22Rv1 (cell line): ENCODE measurements around the gene MAFF.
"Not testable (repeated sequence)": the region's sequence is repeated elsewhere in the genome, so short reads cannot be mapped to it uniquely, and the experiment has no call there.

Source experiments
- H3K27ac ChIP-seq: fragments of 450-650 bp; 2 replicates; pipeline ENCODE4 v1.5.1; 2017
- ZFX ChIP-seq: fragments of 450-650 bp; IDR thresholded peaks from 2 replicates; pipeline ENCODE4 v1.6.1; 2017; ENCODE audit warnings: antibody characterized with exemption, borderline replicate concordance
- TF ChIP-seq, protein P1 (sequence below): fragments of 450-650 bp; IDR thresholded peaks from 2 replicates; pipeline ENCODE4 v1.5.1; 2017; ENCODE audit warnings: mild to moderate bottlenecking

MAFF gene

DNA sequence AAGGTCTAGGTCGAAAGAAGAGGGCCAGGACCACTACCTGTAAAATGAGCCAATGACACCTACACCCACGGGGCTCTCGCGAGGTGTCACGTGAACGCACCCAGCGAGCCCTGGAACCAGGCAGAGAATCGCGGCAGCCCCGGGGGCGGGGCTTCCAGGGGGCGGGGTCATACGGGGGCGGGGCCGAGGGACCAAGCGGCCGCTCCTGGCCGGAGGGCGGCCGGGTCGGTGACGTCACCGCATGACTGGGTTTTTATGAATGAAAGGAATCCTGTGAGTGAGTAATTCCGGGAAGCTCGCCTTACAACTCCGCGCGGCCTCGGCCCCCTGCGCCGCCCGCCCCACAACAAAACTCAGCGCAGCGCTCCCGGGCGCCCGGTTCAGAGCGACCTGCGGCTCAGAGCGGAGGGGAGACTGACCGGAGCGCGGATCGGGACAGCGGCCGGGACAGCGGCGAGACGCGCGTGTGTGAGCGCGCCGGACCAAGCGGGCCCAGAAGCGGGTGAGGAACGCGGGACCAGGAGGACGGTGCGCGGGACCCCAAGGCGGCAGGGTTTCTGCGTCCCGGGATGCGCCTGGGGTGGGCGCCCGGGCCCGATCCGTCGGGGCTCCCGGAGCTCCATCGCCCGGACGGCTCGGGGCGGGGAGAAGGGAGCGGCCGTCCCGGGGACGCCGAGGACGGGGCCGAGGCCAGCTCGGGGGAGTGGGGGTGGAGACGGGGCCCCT is at the start of gene MAFF:
MAFF (plus strand) TSS at position 284 of the 726 bp plus-strand sequence. CDS start 11,860 bp downstream, outside the sequence.
- no peak for TF ChIP-seq ZFX
- TF ChIP-seq, protein P1, sequence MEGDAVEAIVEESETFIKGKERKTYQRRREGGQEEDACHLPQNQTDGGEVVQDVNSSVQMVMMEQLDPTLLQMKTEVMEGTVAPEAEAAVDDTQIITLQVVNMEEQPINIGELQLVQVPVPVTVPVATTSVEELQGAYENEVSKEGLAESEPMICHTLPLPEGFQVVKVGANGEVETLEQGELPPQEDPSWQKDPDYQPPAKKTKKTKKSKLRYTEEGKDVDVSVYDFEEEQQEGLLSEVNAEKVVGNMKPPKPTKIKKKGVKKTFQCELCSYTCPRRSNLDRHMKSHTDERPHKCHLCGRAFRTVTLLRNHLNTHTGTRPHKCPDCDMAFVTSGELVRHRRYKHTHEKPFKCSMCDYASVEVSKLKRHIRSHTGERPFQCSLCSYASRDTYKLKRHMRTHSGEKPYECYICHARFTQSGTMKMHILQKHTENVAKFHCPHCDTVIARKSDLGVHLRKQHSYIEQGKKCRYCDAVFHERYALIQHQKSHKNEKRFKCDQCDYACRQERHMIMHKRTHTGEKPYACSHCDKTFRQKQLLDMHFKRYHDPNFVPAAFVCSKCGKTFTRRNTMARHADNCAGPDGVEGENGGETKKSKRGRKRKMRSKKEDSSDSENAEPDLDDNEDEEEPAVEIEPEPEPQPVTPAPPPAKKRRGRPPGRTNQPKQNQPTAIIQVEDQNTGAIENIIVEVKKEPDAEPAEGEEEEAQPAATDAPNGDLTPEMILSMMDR: no peak
- peak within 1 kb of the TSS; percentile 95 for H3K27ac ChIP-seq

- no peak overlapping the region for H3K27ac ChIP-seq
- TF ChIP-seq ZFX: no peak
- TF ChIP-seq, protein P1: no peak
Measured at GRCh38 chr22:38153821-38154562, 47.8 kb upstream of the MAFF start.

DNA sequence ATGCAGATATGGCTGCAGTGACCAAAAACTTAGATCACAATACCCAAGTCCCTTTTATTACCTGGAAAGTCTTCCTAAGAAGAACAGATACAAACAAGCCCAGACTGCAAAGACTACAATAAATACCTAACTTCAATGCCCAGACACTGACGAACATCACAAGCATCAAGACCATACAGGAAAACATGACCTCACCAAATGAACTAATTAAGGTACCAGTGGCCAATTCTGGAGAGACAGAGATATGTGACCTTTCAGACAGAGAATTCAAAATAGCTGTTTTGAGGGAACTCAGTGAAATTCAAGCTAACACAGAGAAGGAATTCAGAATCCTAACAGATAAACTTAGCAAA is 47.3 kb upstream of the MAFF start:
- H3K27ac ChIP-seq: not testable (repeated sequence)

- H3K27ac ChIP-seq: no peak overlapping the region
- TF ChIP-seq, protein P1: no peak
- TF ChIP-seq ZFX: no peak
Measured at GRCh38 chr22:38155703-38156102, 46.1 kb upstream of the MAFF start.

DNA sequence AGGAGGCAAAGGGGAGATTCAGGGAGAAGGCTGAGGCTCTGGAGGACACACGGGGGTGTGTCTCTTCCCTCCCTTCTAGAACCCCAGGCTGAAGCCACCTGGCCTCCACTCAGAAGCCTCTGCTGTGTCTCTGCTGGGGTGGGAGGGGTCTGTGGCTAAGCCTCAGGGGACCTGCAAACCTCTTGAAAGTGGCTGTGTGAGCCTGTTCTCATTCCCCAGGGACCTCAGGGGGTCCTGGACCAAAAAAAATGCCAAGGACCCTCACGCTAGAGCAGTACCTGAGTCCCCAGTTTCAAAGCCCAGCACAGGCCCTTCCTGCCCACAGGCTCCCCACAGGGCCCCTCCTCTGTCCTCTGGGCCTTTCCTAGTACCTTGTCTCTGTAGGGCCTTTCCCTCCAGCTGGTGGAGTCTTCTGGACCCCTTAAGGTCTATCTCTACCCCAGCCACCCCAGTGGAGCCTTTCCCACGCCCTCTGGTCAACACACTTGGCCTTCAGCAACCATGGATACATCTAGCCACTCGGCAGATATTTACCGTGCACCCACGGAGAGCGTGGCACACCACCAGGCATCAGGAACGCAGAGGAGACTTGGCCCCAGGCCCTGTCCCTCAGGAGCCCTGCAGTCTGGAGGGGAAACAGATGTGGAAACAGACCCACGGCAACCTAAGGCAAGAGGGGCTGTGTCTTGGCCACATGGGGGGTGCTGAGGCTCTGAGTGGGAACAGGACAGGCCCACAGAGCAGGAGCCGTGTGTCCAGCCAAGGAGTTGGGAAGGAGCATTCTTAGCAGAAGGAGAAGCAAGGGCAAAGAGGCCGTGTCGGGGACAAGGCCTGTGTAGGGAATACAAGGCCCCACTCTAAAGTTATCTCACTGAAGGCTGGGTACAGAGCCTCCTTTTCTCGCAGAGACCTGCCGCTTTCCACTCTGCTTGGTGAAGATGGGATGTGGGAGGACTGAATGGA is 38.6 kb upstream of the MAFF start:
- no peak for TF ChIP-seq ZFX
- TF ChIP-seq, protein P1: no peak

GRCh38 chr22:38163844-38164550 is 37.8 kb upstream of the MAFF start:
- H3K27ac ChIP-seq: peak overlapping the region; percentile 15; the same call in 1 of the 2 replicates
- TF ChIP-seq, protein P1: no peak
- TF ChIP-seq ZFX: no peak

More for the DNA sequence above, 38.6 kb upstream of the MAFF start:
- 0 out of 2 replicates have a peak overlapping the region, but pooled peaks have one; percentile 15 for H3K27ac ChIP-seq

DNA sequence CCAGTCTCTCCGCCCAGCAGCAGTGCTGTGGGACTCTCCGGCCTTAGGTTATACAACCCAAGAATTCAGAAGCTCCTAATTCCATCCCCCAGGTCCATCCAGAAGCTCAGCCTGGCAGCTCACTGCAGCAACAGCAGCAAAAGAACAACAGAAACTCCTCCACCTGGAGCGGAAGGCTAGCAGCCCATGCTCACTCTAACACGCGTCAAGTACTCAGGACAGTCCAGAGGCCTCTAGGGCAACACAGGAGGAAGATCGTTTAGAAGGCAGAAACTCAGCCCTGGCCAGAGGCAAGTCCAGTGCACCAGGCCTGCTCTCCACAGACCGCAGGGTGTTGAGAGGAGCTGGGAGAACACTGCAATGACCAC is 37.3 kb upstream of the MAFF start:
- peak overlapping the region; percentile 15; the same call in 1 of the 2 replicates for H3K27ac ChIP-seq
- TF ChIP-seq ZFX: no peak
- TF ChIP-seq, protein P1: no peak
